GM12873 (cell line): ENCODE data around the gene CBX8.

Experiments
- TF ChIP-seq, protein P1 (sequence below): IDR thresholded peaks from 2 replicates; pipeline ENCODE4 v1.5.1; 2012; ENCODE audit warnings: low read depth, mild to moderate bottlenecking, moderate library complexity, low read length, control low read depth; ENCODE audit not compliant: insufficient read depth; ENCODE audit errors: missing control alignments

The CBX8 gene

DNA sequence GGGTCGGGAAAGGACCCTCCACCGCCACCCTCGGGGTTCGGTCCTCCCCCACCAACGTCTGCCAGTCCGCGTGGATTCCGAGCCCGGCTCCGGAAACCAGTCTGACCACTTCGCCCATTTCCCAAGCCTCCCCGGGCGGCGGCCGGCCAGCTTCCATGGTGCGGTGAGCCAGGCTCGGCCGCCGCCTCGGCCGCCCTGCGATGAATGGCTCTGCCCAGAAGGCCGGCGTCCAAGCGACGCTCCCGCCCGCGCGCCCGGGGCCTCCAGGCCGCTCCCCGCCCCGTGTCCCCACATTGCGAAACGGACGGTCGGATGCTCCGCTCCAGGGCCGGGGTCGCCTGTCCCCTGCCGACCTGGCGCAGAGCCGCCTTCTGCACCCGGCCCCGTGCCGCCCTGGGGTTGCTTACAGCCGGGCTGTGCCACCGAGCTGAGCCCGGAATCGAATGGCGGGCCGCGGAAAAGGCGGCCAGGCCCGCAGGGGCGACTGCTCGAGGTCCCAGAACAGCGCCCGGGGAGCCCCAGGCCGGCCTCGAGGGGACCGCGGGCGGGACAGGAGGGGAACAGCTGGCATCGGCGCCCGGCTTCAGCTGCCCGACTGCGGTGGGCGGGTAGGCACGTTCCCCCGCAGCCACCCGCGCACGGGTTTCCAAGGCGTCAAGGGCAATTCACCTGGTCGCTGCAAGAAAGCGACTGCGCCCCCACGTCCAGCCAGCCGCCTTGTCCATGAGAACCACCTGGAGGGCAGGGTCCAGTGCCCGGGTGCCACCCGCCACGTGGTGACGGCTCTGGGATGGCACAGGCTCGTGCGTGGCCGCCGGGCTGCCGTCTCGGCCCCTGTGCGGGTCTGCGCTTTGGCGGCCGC, 18.3 kb upstream of the CBX8 start:
- TF ChIP-seq, protein P1, sequence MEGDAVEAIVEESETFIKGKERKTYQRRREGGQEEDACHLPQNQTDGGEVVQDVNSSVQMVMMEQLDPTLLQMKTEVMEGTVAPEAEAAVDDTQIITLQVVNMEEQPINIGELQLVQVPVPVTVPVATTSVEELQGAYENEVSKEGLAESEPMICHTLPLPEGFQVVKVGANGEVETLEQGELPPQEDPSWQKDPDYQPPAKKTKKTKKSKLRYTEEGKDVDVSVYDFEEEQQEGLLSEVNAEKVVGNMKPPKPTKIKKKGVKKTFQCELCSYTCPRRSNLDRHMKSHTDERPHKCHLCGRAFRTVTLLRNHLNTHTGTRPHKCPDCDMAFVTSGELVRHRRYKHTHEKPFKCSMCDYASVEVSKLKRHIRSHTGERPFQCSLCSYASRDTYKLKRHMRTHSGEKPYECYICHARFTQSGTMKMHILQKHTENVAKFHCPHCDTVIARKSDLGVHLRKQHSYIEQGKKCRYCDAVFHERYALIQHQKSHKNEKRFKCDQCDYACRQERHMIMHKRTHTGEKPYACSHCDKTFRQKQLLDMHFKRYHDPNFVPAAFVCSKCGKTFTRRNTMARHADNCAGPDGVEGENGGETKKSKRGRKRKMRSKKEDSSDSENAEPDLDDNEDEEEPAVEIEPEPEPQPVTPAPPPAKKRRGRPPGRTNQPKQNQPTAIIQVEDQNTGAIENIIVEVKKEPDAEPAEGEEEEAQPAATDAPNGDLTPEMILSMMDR, result no peak

DNA sequence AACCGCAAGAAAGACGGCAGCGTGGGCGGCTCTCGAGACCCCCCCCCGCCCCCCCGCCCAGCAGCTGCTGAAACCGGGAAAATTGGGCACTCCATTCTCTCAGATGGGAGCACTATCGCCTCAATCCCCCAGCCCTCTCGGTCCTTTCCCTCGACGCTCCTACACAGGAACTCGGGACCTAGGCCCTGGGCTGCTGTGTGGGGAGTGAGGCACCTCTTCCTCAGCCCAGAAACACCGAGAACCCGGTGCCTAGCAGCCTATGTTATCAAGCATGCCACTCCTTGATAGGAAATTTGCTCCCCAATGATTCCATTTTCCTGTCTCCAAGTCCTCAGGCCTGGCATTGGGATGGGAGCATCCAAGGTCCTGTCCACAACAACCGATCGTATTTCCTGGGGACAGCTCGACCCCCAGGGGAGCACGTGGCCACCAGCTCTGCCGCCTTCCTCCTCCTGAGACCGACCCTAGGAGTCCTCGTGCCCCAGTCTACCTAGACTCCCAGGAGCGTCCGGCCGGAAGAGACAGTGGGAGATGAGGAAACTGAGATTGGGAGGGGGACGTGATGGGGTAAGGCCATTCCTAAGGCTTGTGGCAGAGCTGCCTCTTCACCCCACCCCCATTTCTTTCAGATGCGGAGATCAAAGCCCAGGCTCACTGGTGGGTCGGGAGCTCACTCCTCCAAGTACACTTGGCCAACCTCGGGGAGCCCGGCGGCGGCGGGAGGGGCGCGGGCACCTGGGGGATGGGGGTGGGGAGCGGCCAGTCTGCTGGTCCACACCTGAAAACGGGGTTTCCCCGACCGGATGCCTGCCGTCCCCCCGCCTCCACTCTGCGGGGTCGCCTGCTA, 17.5 kb upstream of the CBX8 start:
- TF ChIP-seq, protein P1, result no peak

DNA sequence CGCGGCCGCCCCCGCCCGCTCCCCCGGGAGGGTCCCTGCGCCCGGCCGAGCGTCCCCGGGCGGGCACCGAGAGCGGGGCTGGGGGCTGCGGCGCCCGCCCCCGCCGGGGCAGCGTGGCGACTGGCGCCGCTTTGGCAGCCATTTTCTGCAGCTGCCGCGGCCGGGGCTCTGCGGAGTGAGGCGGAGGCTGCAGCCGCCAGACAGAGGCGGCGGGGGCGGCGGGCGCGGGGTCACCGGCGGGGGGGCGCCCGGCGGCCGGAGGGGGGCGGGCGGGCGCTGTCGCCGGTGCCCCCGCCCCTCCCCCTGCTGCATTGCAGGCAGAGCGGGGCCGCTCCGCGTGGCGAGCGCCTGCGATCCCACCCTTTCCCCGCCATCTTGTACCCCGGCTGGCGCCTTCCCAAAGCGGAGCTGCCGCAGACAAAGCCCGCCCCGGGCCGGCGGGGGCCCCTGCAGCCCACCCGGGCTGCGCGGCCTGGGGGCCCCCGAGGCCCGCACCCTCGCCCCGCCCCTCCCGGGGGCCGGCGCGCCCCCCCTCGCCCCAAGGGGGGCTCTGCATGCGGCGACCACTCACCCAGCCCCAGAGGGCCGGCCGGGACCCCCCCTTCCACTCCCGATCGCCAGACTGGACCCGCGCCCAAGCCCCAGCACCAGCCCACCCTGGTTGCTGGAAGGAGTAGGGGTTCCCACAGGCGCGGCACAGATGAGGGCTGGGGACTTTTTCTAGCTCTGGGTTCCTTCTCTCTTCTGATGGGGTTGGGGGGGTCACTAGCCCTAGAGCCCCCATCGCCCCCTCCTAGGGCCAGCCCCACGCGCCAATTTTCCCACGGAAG, 16.6 kb upstream of the CBX8 start:
- TF ChIP-seq, protein P1, result no peak

DNA sequence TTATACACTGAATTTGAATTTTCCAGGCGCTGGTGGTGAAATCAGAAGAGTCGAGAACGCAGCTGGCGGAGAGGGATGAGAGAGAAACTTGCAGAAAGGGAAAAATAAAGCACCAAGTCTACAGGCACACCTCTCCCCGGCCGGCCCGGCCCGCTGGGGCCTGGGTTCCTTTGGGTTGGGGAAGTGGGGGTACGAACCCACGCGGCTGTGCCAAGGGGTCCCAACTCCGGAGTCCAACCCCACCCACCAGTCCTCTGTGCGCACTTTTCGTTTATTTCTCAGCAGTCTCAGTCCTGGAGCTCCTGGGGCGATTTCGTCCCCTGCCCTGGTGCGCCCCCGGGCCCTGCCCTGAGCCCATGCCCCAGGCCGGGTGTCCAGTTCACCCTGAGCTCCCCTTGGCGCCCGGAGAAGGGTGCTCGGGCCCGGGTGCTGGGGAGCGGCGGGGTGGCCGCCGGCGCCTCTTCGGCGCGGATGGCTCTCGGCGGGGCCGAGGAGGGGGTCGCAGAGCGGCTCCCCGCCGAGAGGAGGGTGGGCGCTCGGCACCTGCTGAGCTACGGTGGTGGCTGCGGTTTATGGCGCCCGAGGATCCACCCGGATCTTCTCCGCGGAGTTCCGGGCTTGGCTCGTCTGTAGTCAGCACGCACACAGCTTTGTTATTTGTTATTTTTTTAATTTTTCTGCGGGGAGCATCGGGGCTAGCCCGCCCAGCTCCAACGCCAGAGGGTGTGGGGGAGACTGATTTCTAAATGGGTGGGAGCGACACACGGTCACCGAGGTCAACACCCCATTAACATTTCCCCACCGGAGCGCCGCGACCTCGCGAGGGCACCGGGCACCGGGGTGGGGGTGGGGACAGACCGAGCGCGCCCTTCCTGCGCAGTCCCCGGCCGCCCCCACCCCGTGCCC, 15.7 kb upstream of the CBX8 start:
- TF ChIP-seq, protein P1, result no peak

DNA sequence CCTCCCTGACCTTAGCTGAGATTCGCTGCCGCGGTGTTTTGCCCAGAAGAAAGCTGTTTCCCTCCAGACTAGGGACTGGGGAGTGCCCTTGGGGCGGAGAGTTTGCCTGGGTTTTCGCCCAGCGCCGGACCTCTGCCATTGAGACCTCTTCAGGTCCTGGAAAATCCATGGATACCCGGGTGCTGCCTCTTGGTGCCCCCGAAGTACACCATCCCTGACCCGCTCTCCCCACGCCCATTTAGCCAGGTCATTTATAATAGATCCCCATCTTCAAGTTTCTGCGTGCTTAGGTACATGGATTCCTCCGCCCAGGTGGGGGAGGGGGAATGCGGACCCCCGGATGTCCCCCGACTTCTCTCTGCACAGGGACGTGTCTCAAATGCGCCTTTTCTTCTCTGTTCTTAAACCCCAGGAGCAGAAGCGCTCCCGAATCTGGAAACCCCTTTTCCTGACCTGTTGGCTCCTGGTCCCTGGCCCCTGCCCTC, 15.0 kb upstream of the CBX8 start:
- TF ChIP-seq, protein P1, result no peak

DNA sequence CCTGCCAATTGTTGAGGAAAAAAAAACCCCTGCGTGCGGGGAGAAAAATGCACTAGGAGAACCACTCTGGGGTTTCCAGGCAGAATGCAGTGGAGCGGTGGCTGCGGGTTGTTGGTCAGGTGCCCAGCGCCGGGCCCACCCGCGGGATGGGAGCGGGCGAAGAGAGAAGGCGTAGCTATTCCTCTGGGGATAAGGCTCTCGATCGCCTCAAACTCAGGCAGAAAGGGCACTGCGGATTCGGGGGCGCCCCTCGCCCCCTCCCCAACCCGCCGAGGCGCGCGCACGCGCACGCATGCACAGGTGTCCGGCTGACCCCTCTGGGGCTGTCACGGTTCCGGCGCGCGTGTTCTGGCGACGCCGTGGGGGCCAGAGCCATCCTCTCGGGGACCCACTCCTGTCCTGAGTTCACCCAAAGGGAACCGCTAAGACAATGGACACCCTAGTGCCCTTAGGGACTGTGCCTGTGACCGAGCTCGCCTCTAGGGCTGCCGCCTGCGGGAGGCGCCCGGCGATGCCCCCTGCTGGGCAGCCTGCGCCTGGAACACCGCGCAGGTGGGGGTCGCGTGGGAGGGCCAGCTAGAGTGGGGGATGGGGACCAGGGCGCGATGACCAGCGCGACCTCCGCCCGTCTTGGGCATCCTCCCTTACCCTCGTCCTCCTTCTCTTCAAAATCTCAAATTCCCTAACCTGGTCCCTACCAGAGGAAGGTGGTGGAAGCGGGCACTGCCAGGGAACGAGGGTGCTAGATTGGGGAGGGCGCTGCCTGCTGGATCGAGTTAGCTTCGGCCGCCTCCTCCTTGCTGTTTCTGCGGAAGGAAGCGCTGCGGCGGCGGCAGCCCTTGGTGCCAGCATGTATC, 14.4 kb upstream of the CBX8 start:
- TF ChIP-seq, protein P1, result peak; percentile 64
